ENCODE data around the gene CCDC63.

Gene CCDC63

GRCh38 chr12:110888256-110888991, 41.6 kb downstream of the CCDC63 start:
- no peak for DNase-seq

GRCh38 chr12:110889361-110889760, 42.6 kb downstream of the CCDC63 start:
- DNase-seq, result no peak

GRCh38 chr12:110893956-110894355, 47.2 kb downstream of the CCDC63 start:
- no peak for DNase-seq

- no peak for DNase-seq
These were observed 49.8 kb downstream of the CCDC63 start for GRCh38 chr12:110896559-110896958.

- no peak for DNase-seq
These were observed 54.6 kb downstream of the CCDC63 start for GRCh38 chr12:110901401-110901800.

- no peak for DNase-seq
These were observed 56.7 kb downstream of the CCDC63 start for GRCh38 chr12:110903511-110903910.

- DNase-seq, result no peak
These were observed 59.3 kb downstream of the CCDC63 start for GRCh38 chr12:110906083-110906482.

GRCh38 chr12:110906516-110906915, 59.7 kb downstream of the CCDC63 start:
- no peak for DNase-seq

GRCh38 chr12:110906985-110907384, 60.2 kb downstream of the CCDC63 start:
- DNase-seq, result no peak

GRCh38 chr12:110907583-110907982, 60.8 kb downstream of the CCDC63 start:
- DNase-seq, result no peak

GRCh38 chr12:110908377-110909152, 61.8 kb downstream of the CCDC63 start:
- no peak for DNase-seq

GRCh38 chr12:110912263-110912662, 65.5 kb downstream of the CCDC63 start:
- no peak for DNase-seq

DNA sequence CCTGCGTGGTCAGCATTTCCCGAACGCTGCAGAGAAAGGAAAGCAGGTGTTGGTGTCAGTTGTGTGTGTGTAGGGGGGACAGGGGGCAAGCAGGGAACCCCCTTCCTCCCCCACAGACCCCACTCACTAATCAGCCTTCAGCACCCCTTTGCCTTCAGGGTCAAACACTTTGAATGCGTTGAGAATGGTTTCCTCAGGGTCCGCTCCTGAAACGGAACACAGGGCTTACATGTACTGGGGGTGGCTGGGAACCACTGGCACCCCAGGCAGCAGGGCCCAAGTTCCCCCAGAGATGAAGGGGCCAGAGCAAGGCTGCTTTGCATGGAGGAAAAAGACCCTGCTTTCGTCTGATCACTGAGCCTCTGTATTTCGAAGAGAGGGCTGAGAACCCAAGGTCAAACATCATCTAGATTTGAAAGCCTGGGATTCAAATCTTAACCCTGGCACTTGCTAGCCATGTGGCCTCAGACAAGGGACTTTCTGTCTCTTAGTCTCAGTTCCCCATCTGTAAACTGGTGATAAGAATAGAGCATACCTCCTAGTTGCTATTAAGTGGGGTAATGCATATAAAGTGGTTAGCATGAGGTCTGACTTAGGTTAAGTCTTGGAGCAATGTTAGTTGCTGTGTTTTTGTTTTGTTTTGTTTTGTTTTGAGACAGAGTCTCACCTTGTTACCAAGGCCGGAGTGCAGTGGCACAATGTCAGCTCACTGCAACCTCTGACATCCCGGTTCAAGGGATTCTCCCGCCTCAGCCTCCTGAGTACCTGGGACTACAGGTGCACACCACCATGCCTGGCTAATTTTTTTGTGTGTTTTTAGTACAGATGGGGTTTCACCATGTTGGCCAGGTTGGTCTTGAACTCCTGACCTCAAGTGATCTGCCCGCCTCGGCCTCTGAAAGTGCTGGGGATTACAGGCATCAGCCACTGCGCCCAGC, 66.6 kb downstream of the CCDC63 start:
- DNase-seq, result no peak

DNA sequence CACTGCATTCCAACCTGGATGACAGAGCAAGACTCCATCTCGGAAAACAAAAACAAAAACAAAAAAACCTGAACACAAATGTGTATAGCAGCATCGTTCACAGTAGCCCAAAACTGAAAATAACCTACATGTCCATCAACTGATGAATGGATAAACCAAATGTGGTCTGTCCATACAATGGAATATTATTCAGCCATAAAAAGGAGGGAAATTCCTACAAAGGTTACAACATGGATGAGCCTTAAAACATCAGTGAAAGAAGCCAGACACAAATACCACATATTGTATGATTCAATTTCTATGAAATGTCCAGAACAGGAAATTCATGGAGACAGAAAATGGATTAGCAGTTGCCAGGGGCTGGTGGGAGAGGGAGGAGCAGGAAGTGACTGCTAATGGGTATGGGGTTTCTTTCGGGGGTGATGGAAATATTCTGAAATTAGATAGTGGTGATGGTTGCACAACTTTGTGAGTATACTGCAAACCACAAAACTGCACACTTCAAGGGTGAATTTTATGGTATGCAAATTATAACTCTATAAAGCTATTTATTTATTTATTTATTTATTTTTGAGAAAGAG, 69.6 kb downstream of the CCDC63 start:
- no peak for DNase-seq

DNA sequence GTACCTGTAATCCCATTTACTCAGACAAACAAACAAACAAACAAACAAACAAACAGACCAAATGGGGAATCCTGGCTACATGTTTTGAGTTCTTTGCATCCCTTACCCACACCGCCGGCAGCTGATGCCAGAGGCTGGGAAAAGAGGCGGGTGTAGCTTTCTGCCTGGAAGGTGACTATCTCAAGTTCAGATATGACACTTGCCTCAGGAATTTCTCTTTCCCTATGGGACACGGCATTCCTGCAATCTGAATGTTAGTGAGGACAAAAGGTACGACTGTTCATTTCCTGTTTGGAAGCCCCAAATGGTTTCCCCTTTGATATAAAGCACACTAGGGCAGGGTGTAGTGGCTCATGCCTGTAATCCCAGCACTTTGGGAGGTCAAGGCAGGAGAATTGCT, 70.7 kb downstream of the CCDC63 start:
- no peak for DNase-seq

- DNase-seq, result no peak
These were observed 71.2 kb downstream of the CCDC63 start for GRCh38 chr12:110917961-110918360.

- DNase-seq, result no peak
These were observed 72.9 kb downstream of the CCDC63 start for GRCh38 chr12:110919720-110920119.

GRCh38 chr12:110920324-110920910, 73.6 kb downstream of the CCDC63 start, which contains the start of gene MYL2:
TSS of gene MYL2 (minus strand) at chr12:110920579. CDS start at chr12:110920529, 50 bp downstream.
- DNase-seq, result no peak

GRCh38 chr12:110921262-110921661, 74.5 kb downstream of the CCDC63 start:
- DNase-seq, result no peak

DNA sequence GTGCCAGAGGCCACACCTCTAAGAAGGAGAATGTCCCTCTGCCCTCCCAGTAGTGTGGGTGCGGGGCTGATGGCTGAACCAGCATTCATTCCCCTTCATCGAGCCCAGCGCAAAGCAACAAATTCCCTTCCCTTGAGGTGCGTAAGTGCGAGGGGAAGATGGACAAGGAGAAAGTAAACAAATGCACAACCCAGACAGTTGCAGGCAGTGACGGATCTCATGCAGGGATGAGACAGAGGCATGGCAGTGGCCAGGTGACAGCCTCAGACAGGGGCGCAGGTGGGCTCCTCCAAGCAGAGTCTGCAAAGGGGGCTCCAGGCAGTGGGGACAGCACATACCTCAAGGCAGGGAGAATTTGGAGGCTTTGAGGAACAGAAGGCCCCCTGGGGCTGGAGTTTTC, 75.9 kb downstream of the CCDC63 start:
- no peak for DNase-seq

GRCh38 chr12:110923192-110923591, 76.4 kb downstream of the CCDC63 start:
- no peak for DNase-seq

- no peak for DNase-seq
These were observed 77.0 kb downstream of the CCDC63 start for GRCh38 chr12:110923692-110924334.
